ENCODE measurements around the gene REG1A.

DNA sequence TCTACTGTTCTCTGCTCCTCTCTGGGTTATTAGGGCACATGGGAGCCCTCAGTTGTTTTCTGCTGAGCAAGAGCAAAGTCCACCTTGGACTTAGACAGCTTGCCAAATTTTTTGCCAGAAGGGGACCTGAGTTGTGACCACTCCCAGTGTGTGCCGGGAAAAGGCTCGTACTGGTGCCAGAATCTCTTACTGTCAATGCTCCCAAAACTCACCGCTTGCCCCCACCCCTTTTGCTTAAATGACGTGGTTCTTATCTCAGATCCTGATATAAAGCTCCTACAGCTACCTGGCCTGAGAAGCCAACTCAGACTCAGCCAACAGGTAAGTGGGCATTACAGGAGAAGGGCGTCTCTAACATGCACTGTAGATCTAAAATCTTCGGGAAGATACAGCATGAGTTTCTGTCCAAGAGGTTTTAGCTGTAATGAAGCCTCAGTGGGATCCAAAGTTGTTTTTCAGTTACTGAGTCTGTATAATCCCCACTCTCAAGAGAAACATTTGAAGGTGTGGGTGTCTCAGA lies at the start of gene REG1A:
- TF ChIP-seq ZNF830 (CRISPR knock-in tag; IDR thresholded peaks at IDR 0.05) = no peak
- TF ChIP-seq ZSCAN32 (CRISPR knock-in tag; IDR thresholded peaks at IDR 0.05) = no peak
- TF ChIP-seq, protein P1, sequence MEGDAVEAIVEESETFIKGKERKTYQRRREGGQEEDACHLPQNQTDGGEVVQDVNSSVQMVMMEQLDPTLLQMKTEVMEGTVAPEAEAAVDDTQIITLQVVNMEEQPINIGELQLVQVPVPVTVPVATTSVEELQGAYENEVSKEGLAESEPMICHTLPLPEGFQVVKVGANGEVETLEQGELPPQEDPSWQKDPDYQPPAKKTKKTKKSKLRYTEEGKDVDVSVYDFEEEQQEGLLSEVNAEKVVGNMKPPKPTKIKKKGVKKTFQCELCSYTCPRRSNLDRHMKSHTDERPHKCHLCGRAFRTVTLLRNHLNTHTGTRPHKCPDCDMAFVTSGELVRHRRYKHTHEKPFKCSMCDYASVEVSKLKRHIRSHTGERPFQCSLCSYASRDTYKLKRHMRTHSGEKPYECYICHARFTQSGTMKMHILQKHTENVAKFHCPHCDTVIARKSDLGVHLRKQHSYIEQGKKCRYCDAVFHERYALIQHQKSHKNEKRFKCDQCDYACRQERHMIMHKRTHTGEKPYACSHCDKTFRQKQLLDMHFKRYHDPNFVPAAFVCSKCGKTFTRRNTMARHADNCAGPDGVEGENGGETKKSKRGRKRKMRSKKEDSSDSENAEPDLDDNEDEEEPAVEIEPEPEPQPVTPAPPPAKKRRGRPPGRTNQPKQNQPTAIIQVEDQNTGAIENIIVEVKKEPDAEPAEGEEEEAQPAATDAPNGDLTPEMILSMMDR (IDR thresholded peaks at IDR 0.05 in 2 of 3, conservative IDR thresholded peaks at IDR 0.05 in 1 of 3; ENCODE audit: insufficient read depth in 2 of 3, low read depth in 1 of 3, low read length in 3 of 3) = no peak
- no peak for TF ChIP-seq FOXM1 (IDR thresholded peaks at IDR 0.05; ENCODE audit: low read depth)
- TF ChIP-seq FOXM1 (CRISPR knock-in tag; IDR thresholded peaks at IDR 0.05; ENCODE audit: low read depth) = no peak

Measured in K562 (cell line).